Measurements from ENCODE around the gene GLP2R.

The GLP2R gene

GRCh38 chr17:9906616-9907015 is 80.9 kb downstream of the GLP2R start:
- Histone ChIP-seq H3K4me3 (ENCODE audit: low read length) (no peak overlapping the region), H3K36me3 (ENCODE audit: control insufficient read depth, insufficient read depth, low read length) (no peaks in the 10 kb centered on the region), H3K9ac (ENCODE audit: low read length) (no peak overlapping the region), H3K4me1 (ENCODE audit: control insufficient read depth, insufficient read depth, low read length) (no peaks in the 10 kb centered on the region), H3K27me3 (ENCODE audit: control insufficient read depth, insufficient read depth, low read length) (no peaks in the 10 kb centered on the region), H3K9me3 (ENCODE audit: control insufficient read depth, low read length) (no peaks in the 10 kb centered on the region)

GRCh38 chr17:9907131-9907530 is 81.4 kb downstream of the GLP2R start:
- no peaks in the 10 kb centered on the region for H3K36me3 ChIP-seq (ENCODE audit: control insufficient read depth, insufficient read depth, low read length)

GRCh38 chr17:9907883-9908648 is 82.3 kb downstream of the GLP2R start:
- Histone ChIP-seq H3K9ac (ENCODE audit: low read length) (no peak overlapping the region), H3K9me3 (ENCODE audit: control insufficient read depth, low read length) (no peaks in the 10 kb centered on the region), H3K4me1 (ENCODE audit: control insufficient read depth, insufficient read depth, low read length) (no peaks in the 10 kb centered on the region), H3K4me3 (ENCODE audit: low read length) (no peak overlapping the region), H3K36me3 (ENCODE audit: control insufficient read depth, insufficient read depth, low read length) (no peaks in the 10 kb centered on the region), H3K27me3 (ENCODE audit: control insufficient read depth, insufficient read depth, low read length) (no peaks in the 10 kb centered on the region)

More at GRCh38 chr17:9907131-9907530, 81.4 kb downstream of the GLP2R start:
- Histone ChIP-seq H3K9ac (ENCODE audit: low read length) (no peak overlapping the region), H3K27me3 (ENCODE audit: control insufficient read depth, insufficient read depth, low read length) (no peaks in the 10 kb centered on the region), H3K4me1 (ENCODE audit: control insufficient read depth, insufficient read depth, low read length) (no peaks in the 10 kb centered on the region), H3K9me3 (ENCODE audit: control insufficient read depth, low read length) (no peaks in the 10 kb centered on the region), H3K4me3 (ENCODE audit: low read length) (no peak overlapping the region)

- Histone ChIP-seq H3K4me3 (ENCODE audit: low read length) (no peak overlapping the region), H3K9ac (ENCODE audit: low read length) (no peak overlapping the region), H3K27me3 (ENCODE audit: control insufficient read depth, insufficient read depth, low read length) (no peaks in the 10 kb centered on the region), H3K36me3 (ENCODE audit: control insufficient read depth, insufficient read depth, low read length) (no peaks in the 10 kb centered on the region), H3K4me1 (ENCODE audit: control insufficient read depth, insufficient read depth, low read length) (no peaks in the 10 kb centered on the region), H3K9me3 (ENCODE audit: control insufficient read depth, low read length) (no peaks in the 10 kb centered on the region)
Observed at GRCh38 chr17:9908649-9909042, 82.9 kb downstream of the GLP2R start.

GRCh38 chr17:9911089-9911488 is 85.4 kb downstream of the GLP2R start:
- no peak overlapping the region for H3K9ac ChIP-seq (ENCODE audit: low read length)
- no peak overlapping the region for H3K4me3 ChIP-seq (ENCODE audit: low read length)
- H3K9me3 ChIP-seq (ENCODE audit: control insufficient read depth, low read length), result no peaks in the 10 kb centered on the region
- H3K4me1 ChIP-seq (ENCODE audit: control insufficient read depth, insufficient read depth, low read length), result no peaks in the 10 kb centered on the region
- H3K27me3 ChIP-seq (ENCODE audit: control insufficient read depth, insufficient read depth, low read length), result no peaks in the 10 kb centered on the region
- no peaks in the 10 kb centered on the region for H3K36me3 ChIP-seq (ENCODE audit: control insufficient read depth, insufficient read depth, low read length)

- H3K9ac ChIP-seq (ENCODE audit: low read length), result no peak overlapping the region
- no peaks in the 10 kb centered on the region for H3K9me3 ChIP-seq (ENCODE audit: control insufficient read depth, low read length)
- H3K36me3 ChIP-seq (ENCODE audit: control insufficient read depth, insufficient read depth, low read length), result no peaks in the 10 kb centered on the region
- H3K4me1 ChIP-seq (ENCODE audit: control insufficient read depth, insufficient read depth, low read length), result no peaks in the 10 kb centered on the region
- no peak overlapping the region for H3K4me3 ChIP-seq (ENCODE audit: low read length)
- H3K27me3 ChIP-seq (ENCODE audit: control insufficient read depth, insufficient read depth, low read length), result no peaks in the 10 kb centered on the region
Observed at GRCh38 chr17:9912121-9913099, 86.7 kb downstream of the GLP2R start.

- Histone ChIP-seq H3K9me3 (ENCODE audit: control insufficient read depth, low read length) (no peaks in the 10 kb centered on the region), H3K4me1 (ENCODE audit: control insufficient read depth, insufficient read depth, low read length) (no peaks in the 10 kb centered on the region), H3K27me3 (ENCODE audit: control insufficient read depth, insufficient read depth, low read length) (no peaks in the 10 kb centered on the region), H3K4me3 (ENCODE audit: low read length) (no peak overlapping the region), H3K9ac (ENCODE audit: low read length) (no peak overlapping the region), H3K36me3 (ENCODE audit: control insufficient read depth, insufficient read depth, low read length) (no peaks in the 10 kb centered on the region)
Observed at GRCh38 chr17:9913476-9913875, 87.8 kb downstream of the GLP2R start.

GRCh38 chr17:9916108-9916507 is 90.4 kb downstream of the GLP2R start:
- no peaks in the 10 kb centered on the region for H3K36me3 ChIP-seq (ENCODE audit: control insufficient read depth, insufficient read depth, low read length)

GRCh38 chr17:9917131-9917530 is 91.4 kb downstream of the GLP2R start:
- H3K36me3 ChIP-seq (ENCODE audit: control insufficient read depth, insufficient read depth, low read length), result no peaks in the 10 kb centered on the region
- no peaks in the 10 kb centered on the region for H3K27me3 ChIP-seq (ENCODE audit: control insufficient read depth, insufficient read depth, low read length)
- no peaks in the 10 kb centered on the region for H3K9me3 ChIP-seq (ENCODE audit: control insufficient read depth, low read length)
- H3K9ac ChIP-seq (ENCODE audit: low read length), result no peak overlapping the region
- H3K4me3 ChIP-seq (ENCODE audit: low read length), result no peak overlapping the region
- no peaks in the 10 kb centered on the region for H3K4me1 ChIP-seq (ENCODE audit: control insufficient read depth, insufficient read depth, low read length)

More at GRCh38 chr17:9916108-9916507, 90.4 kb downstream of the GLP2R start:
- Histone ChIP-seq H3K4me1 (ENCODE audit: control insufficient read depth, insufficient read depth, low read length) (no peaks in the 10 kb centered on the region), H3K9ac (ENCODE audit: low read length) (no peak overlapping the region), H3K9me3 (ENCODE audit: control insufficient read depth, low read length) (no peaks in the 10 kb centered on the region), H3K4me3 (ENCODE audit: low read length) (no peak overlapping the region), H3K27me3 (ENCODE audit: control insufficient read depth, insufficient read depth, low read length) (no peaks in the 10 kb centered on the region)

GRCh38 chr17:9917801-9918200 is 92.1 kb downstream of the GLP2R start:
- no peak overlapping the region for H3K4me3 ChIP-seq (ENCODE audit: low read length)

GRCh38 chr17:9918352-9918751 is 92.6 kb downstream of the GLP2R start:
- H3K4me3 ChIP-seq (ENCODE audit: low read length), result no peak overlapping the region
- no peaks in the 10 kb centered on the region for H3K4me1 ChIP-seq (ENCODE audit: control insufficient read depth, insufficient read depth, low read length)
- no peak overlapping the region for H3K9ac ChIP-seq (ENCODE audit: low read length)
- no peaks in the 10 kb centered on the region for H3K9me3 ChIP-seq (ENCODE audit: control insufficient read depth, low read length)
- no peaks in the 10 kb centered on the region for H3K27me3 ChIP-seq (ENCODE audit: control insufficient read depth, insufficient read depth, low read length)
- no peaks in the 10 kb centered on the region for H3K36me3 ChIP-seq (ENCODE audit: control insufficient read depth, insufficient read depth, low read length)

More at GRCh38 chr17:9917801-9918200, 92.1 kb downstream of the GLP2R start:
- Histone ChIP-seq H3K36me3 (ENCODE audit: control insufficient read depth, insufficient read depth, low read length) (no peaks in the 10 kb centered on the region), H3K4me1 (ENCODE audit: control insufficient read depth, insufficient read depth, low read length) (no peaks in the 10 kb centered on the region), H3K9ac (ENCODE audit: low read length) (no peak overlapping the region), H3K27me3 (ENCODE audit: control insufficient read depth, insufficient read depth, low read length) (no peaks in the 10 kb centered on the region), H3K9me3 (ENCODE audit: control insufficient read depth, low read length) (no peaks in the 10 kb centered on the region)

GRCh38 chr17:9918804-9919352 is 93.2 kb downstream of the GLP2R start:
- Histone ChIP-seq H3K4me1 (ENCODE audit: control insufficient read depth, insufficient read depth, low read length) (no peaks in the 10 kb centered on the region), H3K27me3 (ENCODE audit: control insufficient read depth, insufficient read depth, low read length) (no peaks in the 10 kb centered on the region), H3K9me3 (ENCODE audit: control insufficient read depth, low read length) (no peaks in the 10 kb centered on the region), H3K36me3 (ENCODE audit: control insufficient read depth, insufficient read depth, low read length) (no peaks in the 10 kb centered on the region), H3K4me3 (ENCODE audit: low read length) (no peak overlapping the region), H3K9ac (ENCODE audit: low read length) (no peak overlapping the region)
